ENCODE results near the gene TMEM183A. TPM values are rescaled to one million over a fixed set of nuclear protein-coding genes. Genes with fewer than 3 reads are reported as not detected.

Gene TMEM183A
- total and polyA plus RNA-seq, 10 of the 15 experiments (the other 5 are each of a cell fraction or from before 2014, with no cell fraction given): 12.3 to 103 (median 66.3) TPM

DNA sequence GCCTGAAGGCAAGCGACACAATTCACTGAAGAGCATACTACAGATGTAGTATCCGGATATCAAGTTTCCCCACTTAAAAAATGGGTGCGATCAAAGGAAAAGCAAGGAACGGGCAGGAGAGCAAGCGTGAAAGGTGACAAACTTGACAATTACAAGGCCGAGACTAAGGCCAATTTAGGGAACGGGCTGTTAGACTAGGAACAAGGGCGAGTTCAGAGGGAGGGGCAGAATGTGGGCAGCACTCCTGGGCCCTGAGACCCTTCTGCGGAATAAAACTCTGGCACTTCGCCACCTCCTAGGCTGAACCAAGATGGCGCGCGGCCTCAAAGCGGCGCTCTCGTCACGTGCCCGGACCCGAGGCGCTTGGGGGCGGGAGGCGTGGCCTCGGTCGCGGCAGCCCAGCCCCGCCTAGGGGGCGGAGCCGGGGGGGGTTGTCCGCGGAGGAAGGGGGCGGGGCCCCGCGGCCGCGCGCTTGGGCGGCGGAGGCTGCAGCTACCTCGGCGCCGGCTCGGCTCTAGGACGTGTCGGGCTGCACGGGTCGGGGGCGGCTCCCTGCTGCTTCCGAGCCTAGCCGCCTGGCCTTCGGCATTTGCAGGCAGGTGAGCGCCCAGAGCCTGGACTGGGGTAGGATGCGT, 19.0 kb downstream of the TMEM183A start, which contains the start of gene PPFIA4 (continued):
- TF ChIP-seq TCF7 (IDR thresholded peaks at IDR 0.05; ENCODE audit: borderline replicate concordance) (no peak), IRF4 (IDR thresholded peaks at IDR 0.05; ENCODE audit: low read depth, low read length) (no peak), ZBED1 (IDR thresholded peaks at IDR 0.05; ENCODE audit: borderline replicate concordance) (no peak), ZNF384 (IDR thresholded peaks at IDR 0.05; ENCODE audit: borderline replicate concordance, low read depth, low read length) (no peak), USF1 (IDR thresholded peaks at IDR 0.05; ENCODE audit: borderline replicate concordance, extremely low read length, insufficient read depth, low read depth, low read length) (peak; percentile 93), EED (IDR thresholded peaks at IDR 0.05; ENCODE audit: low read depth) (no peak), YY1 (IDR thresholded peaks at IDR 0.05; ENCODE audit: low read depth, low read length) (peak; percentile 98), NBN (IDR thresholded peaks at IDR 0.05) (0 out of 2 replicates have a peak, but pooled peaks have one; percentile 37), E2F8 (IDR thresholded peaks at IDR 0.05; ENCODE audit: low read depth, partially characterized antibody) (no peak), IKZF2 (IDR thresholded peaks at IDR 0.05) (no peak), CHD1 (IDR thresholded peaks at IDR 0.05; ENCODE audit: low read depth, low read length) (no peak), SKIL (IDR thresholded peaks at IDR 0.05; ENCODE audit: low read depth, poor library complexity, severe bottlenecking) (peak; percentile 21), ATF2 (IDR thresholded peaks at IDR 0.05; ENCODE audit: low read length) (no peak), MEF2B (IDR thresholded peaks at IDR 0.05; ENCODE audit: partially characterized antibody, poor library complexity, severe bottlenecking) (no peak), SUZ12 (IDR thresholded peaks at IDR 0.05; ENCODE audit: unreplicated experiment) (no peak), SIN3A (IDR thresholded peaks at IDR 0.05; ENCODE audit: low read depth, low read length) (no peak)
- TF ChIP-seq, protein P1, sequence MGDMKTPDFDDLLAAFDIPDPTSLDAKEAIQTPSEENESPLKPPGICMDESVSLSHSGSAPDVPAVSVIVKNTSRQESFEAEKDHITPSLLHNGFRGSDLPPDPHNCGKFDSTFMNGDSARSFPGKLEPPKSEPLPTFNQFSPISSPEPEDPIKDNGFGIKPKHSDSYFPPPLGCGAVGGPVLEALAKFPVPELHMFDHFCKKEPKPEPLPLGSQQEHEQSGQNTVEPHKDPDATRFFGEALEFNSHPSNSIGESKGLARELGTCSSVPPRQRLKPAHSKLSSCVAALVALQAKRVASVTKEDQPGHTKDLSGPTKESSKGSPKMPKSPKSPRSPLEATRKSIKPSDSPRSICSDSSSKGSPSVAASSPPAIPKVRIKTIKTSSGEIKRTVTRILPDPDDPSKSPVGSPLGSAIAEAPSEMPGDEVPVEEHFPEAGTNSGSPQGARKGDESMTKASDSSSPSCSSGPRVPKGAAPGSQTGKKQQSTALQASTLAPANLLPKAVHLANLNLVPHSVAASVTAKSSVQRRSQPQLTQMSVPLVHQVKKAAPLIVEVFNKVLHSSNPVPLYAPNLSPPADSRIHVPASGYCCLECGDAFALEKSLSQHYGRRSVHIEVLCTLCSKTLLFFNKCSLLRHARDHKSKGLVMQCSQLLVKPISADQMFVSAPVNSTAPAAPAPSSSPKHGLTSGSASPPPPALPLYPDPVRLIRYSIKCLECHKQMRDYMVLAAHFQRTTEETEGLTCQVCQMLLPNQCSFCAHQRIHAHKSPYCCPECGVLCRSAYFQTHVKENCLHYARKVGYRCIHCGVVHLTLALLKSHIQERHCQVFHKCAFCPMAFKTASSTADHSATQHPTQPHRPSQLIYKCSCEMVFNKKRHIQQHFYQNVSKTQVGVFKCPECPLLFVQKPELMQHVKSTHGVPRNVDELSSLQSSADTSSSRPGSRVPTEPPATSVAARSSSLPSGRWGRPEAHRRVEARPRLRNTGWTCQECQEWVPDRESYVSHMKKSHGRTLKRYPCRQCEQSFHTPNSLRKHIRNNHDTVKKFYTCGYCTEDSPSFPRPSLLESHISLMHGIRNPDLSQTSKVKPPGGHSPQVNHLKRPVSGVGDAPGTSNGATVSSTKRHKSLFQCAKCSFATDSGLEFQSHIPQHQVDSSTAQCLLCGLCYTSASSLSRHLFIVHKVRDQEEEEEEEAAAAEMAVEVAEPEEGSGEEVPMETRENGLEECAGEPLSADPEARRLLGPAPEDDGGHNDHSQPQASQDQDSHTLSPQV (IDR thresholded peaks at IDR 0.05): 0 out of 2 replicates have a peak, but pooled peaks have one; percentile 39

All from GM12878 (cell line).